GM21515 (cell line): Measurements from ENCODE around the gene NRXN3.

Experiments used
- ATAC-seq: cut with Tn5 transposase; IDR thresholded peaks from one replicate; pipeline ENCODE4 v1.9.1; 2021; ENCODE audit not compliant: unreplicated experiment

Gene NRXN3

GRCh38 chr14:78240567-78240966 is 70.4 kb downstream of the NRXN3 start:
- ATAC-seq: no peak

- no peak for ATAC-seq
Observed at GRCh38 chr14:78242086-78242485, 71.9 kb downstream of the NRXN3 start.

- ATAC-seq: no peak
Observed at GRCh38 chr14:78243187-78243586, 73.0 kb downstream of the NRXN3 start.

- no peak for ATAC-seq
Observed at GRCh38 chr14:78245238-78245637, 75.1 kb downstream of the NRXN3 start.

GRCh38 chr14:78248501-78249090 is 78.4 kb downstream of the NRXN3 start:
- no peak for ATAC-seq

GRCh38 chr14:78251308-78251707 is 81.1 kb downstream of the NRXN3 start:
- ATAC-seq: no peak

- ATAC-seq: no peak
Observed at GRCh38 chr14:78253986-78254385, 83.8 kb downstream of the NRXN3 start.

- ATAC-seq: no peak
Observed at GRCh38 chr14:78254911-78255461, 84.8 kb downstream of the NRXN3 start.

- ATAC-seq: no peak
Observed at GRCh38 chr14:78259831-78260230, 89.7 kb downstream of the NRXN3 start.

GRCh38 chr14:78278464-78279250 is 108.5 kb downstream of the NRXN3 start:
- no peak for ATAC-seq

- no peak for ATAC-seq
Observed at GRCh38 chr14:78282437-78282836, 112.3 kb downstream of the NRXN3 start.

- ATAC-seq: no peak
Observed at GRCh38 chr14:78286210-78286609, 116.0 kb downstream of the NRXN3 start.

GRCh38 chr14:78292003-78292402 is 121.8 kb downstream of the NRXN3 start:
- no peak for ATAC-seq

- ATAC-seq: no peak
Observed at GRCh38 chr14:78297858-78298257, 127.7 kb downstream of the NRXN3 start.

GRCh38 chr14:78298298-78298697 is 128.1 kb downstream of the NRXN3 start:
- ATAC-seq: no peak

GRCh38 chr14:78302841-78303240 is 132.7 kb downstream of the NRXN3 start:
- no peak for ATAC-seq

GRCh38 chr14:78307671-78308070 is 137.5 kb downstream of the NRXN3 start:
- ATAC-seq: no peak

- no peak for ATAC-seq
Observed at GRCh38 chr14:78308079-78308478, 137.9 kb downstream of the NRXN3 start.

- no peak for ATAC-seq
Observed at GRCh38 chr14:78310272-78310671, 140.1 kb downstream of the NRXN3 start.

GRCh38 chr14:78313499-78313898 is 143.3 kb downstream of the NRXN3 start:
- no peak for ATAC-seq

- no peak for ATAC-seq
Observed at GRCh38 chr14:78314484-78314883, 144.3 kb downstream of the NRXN3 start.

- ATAC-seq: no peak
Observed at GRCh38 chr14:78316052-78316451, 145.9 kb downstream of the NRXN3 start.
